H1 (cell line): ENCODE data around the gene GSTM2. TPM values are rescaled to one million over a fixed set of nuclear protein-coding genes. Genes with fewer than 3 reads are reported as not detected.

Experiments
- CTCF ChIA-PET: fragments of 300-600 bp; sonication (Branson Sonifier 250); formaldehyde crosslinking; loops from one replicate; lab custom pipeline; 2021; ENCODE audit not compliant: partially characterized antibody; lab: Charles Lee
- POLR2A ChIA-PET: fragments of 300-600 bp; sonication (Branson Sonifier 250); formaldehyde crosslinking; loops from one replicate; lab custom pipeline; 2021; ENCODE audit warnings: inconsistent platforms; ENCODE audit not compliant: partially characterized antibody; lab: Charles Lee
- DNase-seq, 2 experiments: peaks; one replicate each; pipeline versions ENCODE4 v3.0.0 to v3.0.0-alpha.2; 2010 to 2022; ENCODE audit warnings: low spot score in 2 of 2, low read depth in 1 of 2, mixed read lengths in 1 of 2
- FAIRE-seq: peaks from 2 replicates; lab custom pipeline; 2011; peaks lifted over from hg19 to GRCh38; lab: Jason Lieb, UNC
- H2AFZ ChIP-seq: 2 replicates; pipeline ENCODE4 v1.8.1; 2012; ENCODE audit warnings: low read length, inconsistent platforms
- H2AK5ac ChIP-seq: 2 replicates; pipeline ENCODE4 v1.6.1; 2013; ENCODE audit warnings: low read depth, low read length
- H2BK120ac ChIP-seq: replicated peaks from 2 replicates; pipeline ENCODE3; 2013; ENCODE audit warnings: low read depth, low read length, inconsistent platforms
- H2BK12ac ChIP-seq: 2 replicates; pipeline ENCODE4 v1.6.1; 2013; ENCODE audit warnings: low read depth, low read length
- H2BK15ac ChIP-seq: 2 replicates; pipeline ENCODE4 v1.6.1; 2013; ENCODE audit warnings: low read length
- H2BK20ac ChIP-seq: 2 replicates; pipeline ENCODE4 v1.6.1; 2013; ENCODE audit warnings: low read length
- H2BK5ac ChIP-seq: 2 replicates; pipeline ENCODE4 v1.6.1; 2013; ENCODE audit warnings: low read depth, low read length
- H3K14ac ChIP-seq: 2 replicates; pipeline ENCODE4 v1.6.1; 2013; ENCODE audit warnings: inconsistent platforms; ENCODE audit not compliant: insufficient read length
- H3K18ac ChIP-seq: 2 replicates; pipeline ENCODE4 v1.6.1; 2013; ENCODE audit warnings: low read length; ENCODE audit errors: extremely low read depth
- H3K23ac ChIP-seq: 2 replicates; pipeline ENCODE4 v1.6.1; 2013; ENCODE audit warnings: inconsistent platforms; ENCODE audit not compliant: insufficient read length
- H3K23me2 ChIP-seq: 2 replicates; pipeline ENCODE4 v1.6.1; 2013; ENCODE audit warnings: low read depth, low read length
- H3K27ac ChIP-seq: 2 replicates; pipeline ENCODE4 v1.6.1; 2011; ENCODE audit warnings: low read depth, low read length, inconsistent platforms
- H3K27me3 ChIP-seq, 4 experiments: replicated peaks in 1 of 4; 1 replicate in 1 of 4; 2 replicates in 3 of 4; pipeline versions ENCODE4 v1.6.1 to v1.8.1; 2011 to 2013; ENCODE audit warnings: low read length in 3 of 4, mild to moderate bottlenecking in 3 of 4, inconsistent platforms in 2 of 4, mixed read lengths in 2 of 4, moderate library complexity in 1 of 4; ENCODE audit not compliant: control insufficient read depth in 3 of 4, insufficient read depth in 3 of 4; ENCODE audit errors: extremely low read depth in 1 of 4
- H3K36me3 ChIP-seq, 4 experiments: 2 replicates each; pipeline versions ENCODE4 v1.6.1 to v1.8.1; 2011 to 2013; ENCODE audit warnings: mild to moderate bottlenecking in 4 of 4, low read length in 3 of 4, moderate library complexity in 2 of 4, control low read depth in 1 of 4, inconsistent platforms in 1 of 4; ENCODE audit not compliant: insufficient read depth in 4 of 4, control insufficient read depth in 2 of 4
- H3K4ac ChIP-seq: replicated peaks from 2 replicates; pipeline ENCODE3; 2013; ENCODE audit warnings: low read length, low read depth, mixed read lengths, inconsistent platforms; ENCODE audit not compliant: insufficient read length
- H3K4me1 ChIP-seq, 4 experiments: replicated peaks in 1 of 4; 1 replicate in 1 of 4; 2 replicates in 3 of 4; pipeline versions ENCODE4 v1.6.1 to v1.8.1; 2011 to 2013; ENCODE audit warnings: low read length in 3 of 4, inconsistent platforms in 2 of 4, mixed read lengths in 1 of 4; ENCODE audit not compliant: insufficient read depth in 4 of 4, control insufficient read depth in 3 of 4
- H3K4me2 ChIP-seq, 2 experiments: 2 replicates each; pipeline versions ENCODE4 v1.6.1 to v1.8.1; 2011 to 2013; ENCODE audit warnings: low read depth in 2 of 2, low read length in 2 of 2, control low read depth in 1 of 2, inconsistent platforms in 1 of 2, mild to moderate bottlenecking in 1 of 2; ENCODE audit not compliant: insufficient read depth in 1 of 2
- H3K4me3 ChIP-seq, 4 experiments: fragments of 200-600, 300-600 bp in 1 of 4; sonication (generic), shearing (Covaris generic), sonication (Bioruptor Twin) in 1 of 4; 2 replicates each; pipeline versions ENCODE4 v1.5.1 to v1.8.1; 2011 to 2016; ENCODE audit warnings: low read length in 4 of 4, low read depth in 3 of 4, control low read depth in 2 of 4, inconsistent platforms in 2 of 4, mild to moderate bottlenecking in 2 of 4, mixed read lengths in 1 of 4, moderate library complexity in 1 of 4; ENCODE audit not compliant: insufficient read depth in 2 of 4; ENCODE audit errors: extremely low read depth in 1 of 4
- H3K56ac ChIP-seq: replicated peaks from 2 replicates; pipeline ENCODE3; 2013; ENCODE audit warnings: low read depth, mild to moderate bottlenecking, mixed read lengths, low read length, inconsistent platforms; ENCODE audit not compliant: insufficient read length
- H3K79me1 ChIP-seq: 2 replicates; pipeline ENCODE4 v1.6.1; 2013; ENCODE audit warnings: low read depth, low read length, control low read depth
- H3K79me2 ChIP-seq, 2 experiments: 2 replicates each; pipeline versions ENCODE4 v1.6.1 to v1.8.1; 2012 to 2013; ENCODE audit warnings: low read length in 2 of 2, mild to moderate bottlenecking in 2 of 2, inconsistent platforms in 1 of 2; ENCODE audit not compliant: insufficient read depth in 2 of 2, control insufficient read depth in 1 of 2
- H3K9ac ChIP-seq, 4 experiments: replicated peaks in 1 of 4; 1 replicate in 1 of 4; 2 replicates in 3 of 4; pipeline versions ENCODE4 v1.6.1 to v1.8.1; 2011 to 2013; ENCODE audit warnings: low read depth in 3 of 4, low read length in 3 of 4, control low read depth in 2 of 4, mild to moderate bottlenecking in 2 of 4, moderate library complexity in 2 of 4, inconsistent platforms in 1 of 4; ENCODE audit errors: extremely low read depth in 1 of 4
- H3K9me3 ChIP-seq, 2 experiments: 2 replicates each; pipeline versions ENCODE4 v1.6.1 to v1.8.1; 2012 to 2013; ENCODE audit warnings: mild to moderate bottlenecking in 2 of 2, moderate library complexity in 2 of 2, control low read depth in 1 of 2, inconsistent platforms in 1 of 2, low read depth in 1 of 2, low read length in 1 of 2, mixed read lengths in 1 of 2; ENCODE audit not compliant: insufficient read depth in 2 of 2
- H4K20me1 ChIP-seq, 2 experiments: replicated peaks in 1 of 2; 2 replicates each; pipeline versions ENCODE3 to v1.8.1; 2011 to 2013; ENCODE audit warnings: inconsistent platforms in 2 of 2, low read length in 2 of 2, mild to moderate bottlenecking in 1 of 2; ENCODE audit not compliant: insufficient read depth in 2 of 2, control insufficient read depth in 1 of 2
- H4K5ac ChIP-seq: 2 replicates; pipeline ENCODE4 v1.6.1; 2013; ENCODE audit warnings: low read length, low read depth, mixed read lengths, inconsistent platforms; ENCODE audit not compliant: insufficient read length
- H4K8ac ChIP-seq: 2 replicates; pipeline ENCODE4 v1.8.0; 2013; ENCODE audit warnings: mild to moderate bottlenecking, moderate library complexity, low read length, inconsistent platforms; ENCODE audit not compliant: insufficient read depth; ENCODE audit errors: extremely low read depth
- H4K91ac ChIP-seq: replicated peaks from 2 replicates; pipeline ENCODE3; 2013; ENCODE audit warnings: low read length, mixed read lengths, inconsistent platforms; ENCODE audit not compliant: insufficient read length
- ATF2 ChIP-seq: IDR thresholded peaks from 2 replicates; pipeline ENCODE4 v1.6.1; 2012; ENCODE audit warnings: low read length, inconsistent platforms
- CEBPB ChIP-seq: IDR thresholded peaks from 2 replicates; pipeline ENCODE4 v1.6.1; 2012; ENCODE audit warnings: low read depth, low read length
- CHD2 ChIP-seq: IDR thresholded peaks from 2 replicates; pipeline ENCODE4 v1.6.1; 2012; ENCODE audit warnings: low read length, improper control_type of control experiment
- EGR1 ChIP-seq: IDR thresholded peaks from 2 replicates; pipeline ENCODE4 v1.6.1; 2011; ENCODE audit warnings: low read depth, low read length, borderline replicate concordance
- KDM4A ChIP-seq: IDR thresholded peaks from one replicate; pipeline ENCODE4 v1.7.1; 2012; ENCODE audit warnings: low read depth, mild to moderate bottlenecking, moderate library complexity, low read length, inconsistent platforms; ENCODE audit not compliant: severe bottlenecking
- POU5F1 ChIP-seq: IDR thresholded peaks from 2 replicates; pipeline ENCODE4 v1.6.1; 2011; ENCODE audit warnings: low read depth, mild to moderate bottlenecking, low read length, moderate library complexity
- RFX5 ChIP-seq: IDR thresholded peaks from 2 replicates; pipeline ENCODE4 v1.6.1; 2011; ENCODE audit warnings: low read depth, low read length, improper control_type of control experiment, borderline replicate concordance
- RXRA ChIP-seq: IDR thresholded peaks from 2 replicates; pipeline ENCODE4 v1.6.1; 2011; ENCODE audit warnings: low read depth, mild to moderate bottlenecking, low read length, moderate library complexity; ENCODE audit not compliant: insufficient read depth
- SP2 ChIP-seq: IDR thresholded peaks from 2 replicates; pipeline ENCODE4 v1.6.1; 2012; ENCODE audit warnings: mild to moderate bottlenecking, low read length, inconsistent platforms
- SUZ12 ChIP-seq: fragments of 200-600 bp; sonication (generic); IDR thresholded peaks from 2 replicates; pipeline ENCODE4 v1.6.1; 2012; ENCODE audit warnings: mild to moderate bottlenecking, inconsistent platforms, low read length, moderate library complexity, mixed read lengths
- TBP ChIP-seq: IDR thresholded peaks from 2 replicates; pipeline ENCODE4 v1.6.1; 2011; ENCODE audit warnings: low read depth, low read length, improper control_type of control experiment
- TCF12 ChIP-seq: IDR thresholded peaks from 2 replicates; pipeline ENCODE4 v1.6.1; 2011; ENCODE audit warnings: low read depth, mild to moderate bottlenecking, low read length
- TEAD4 ChIP-seq: IDR thresholded peaks from 2 replicates; pipeline ENCODE4 v1.6.1; 2012; ENCODE audit warnings: low read depth, low read length, inconsistent platforms, mixed read lengths
- YY1 ChIP-seq: IDR thresholded peaks from 2 replicates; pipeline ENCODE4 v1.6.1; 2011; ENCODE audit warnings: low read depth, mild to moderate bottlenecking, low read length
- WGBS, 2 experiments: shearing (Covaris generic) in 1 of 2; methylation state at CpG; one replicate each; pipeline versions ENCODE4 v1.1.6 to v1.1.7; 2013 to 2015; ENCODE audit warnings: low lambda C conversion rate in 2 of 2, mixed read lengths in 2 of 2, inconsistent platforms in 1 of 2, low coverage in 1 of 2, missing lambda C conversion rate in 1 of 2; ENCODE audit not compliant: insufficient replicate concordance in 2 of 2, insufficient coverage in 1 of 2, insufficient read length in 1 of 2; ENCODE audit errors: extremely low coverage in 1 of 2, missing lambda C conversion rate in 1 of 2; 5-methylcytosine and 5-hydroxymethylcytosine counted together
- polyA plus RNA-seq, 7 experiments: library from polyadenylated mRNA; depleted of rRNA in 3 of 7; stranded (reverse) in 5 of 7; unstranded in 2 of 7; fragments of >200 nt in 5 of 7; fragments of 200-250 nt in 2 of 7; gene quantifications; 1 replicate in 5 of 7; 2 replicates in 1 of 7; 4 replicates in 1 of 7; pipeline versions ENCODE4 v1.2.1 to v1.2.3, GENCODE V29; 2011 to 2013; ENCODE audit warnings: missing spikeins in 2 of 7, mixed read lengths in 2 of 7
- total RNA-seq: library from RNA; stranded (reverse); fragmentation: NEBNext Ultra II Directional; extraction: Animal tissue kit (Norgen Biotek cat#: 25700); gene quantifications from 2 replicates; pipeline ENCODE4 v1.2.1, GENCODE V29; 2021

Gene GSTM2
- total and polyA plus RNA-seq, 2 of the 8 experiments (the other 6 are each of a cell fraction or from before 2014, with no cell fraction given) = 9.6 to 23.1 TPM

GRCh38 chr1:109641861-109642260 is 26.0 kb upstream of the GSTM2 start:
- FAIRE-seq = no peak
- no peak overlapping the region for H2AFZ ChIP-seq
- H3K23ac ChIP-seq = no peak overlapping the region
- H3K4me2 ChIP-seq = no peak overlapping the region
- H2BK120ac ChIP-seq = no peak overlapping the region
- no peaks in the 10 kb centered on the region for H3K79me2 ChIP-seq
- H2BK20ac ChIP-seq = no peak overlapping the region
- H3K9ac ChIP-seq = no peak overlapping the region
- WGBS, 2 experiments = 71% methylated on average over 2 of the region's 2 CpGs; no CpG with 5 or more reads in 1 of the 2 experiments
- no peak overlapping the region for H2BK12ac ChIP-seq
- no peak overlapping the region for H2BK15ac ChIP-seq
- H4K5ac ChIP-seq = no peak overlapping the region
- no peaks in the 10 kb centered on the region; a peak in 1 of 7 replicates for H3K4me1 ChIP-seq
- H4K91ac ChIP-seq = no peak overlapping the region
- H3K4me3 ChIP-seq = no peak overlapping the region
- no peaks in the 10 kb centered on the region for H3K9me3 ChIP-seq
- POLR2A ChIA-PET = no interaction called here
- H3K79me1 ChIP-seq = no peaks in the 10 kb centered on the region
- no peak overlapping the region for H3K27ac ChIP-seq
- H2AK5ac ChIP-seq = no peak overlapping the region
- no peaks in the 10 kb centered on the region for H4K20me1 ChIP-seq
- no peak overlapping the region for H3K56ac ChIP-seq
- CTCF ChIA-PET = interaction anchor here (1.0 to 10.7 kb wide), 27 partner anchors 11 to 342 kb away, joined by 3 to 293 read pairs (median 14); partner anchors contain the start of genes AHCYL1, EPS8L3, GSTM1 and GSTM2
- H3K18ac ChIP-seq = no peak overlapping the region
- no peak for DNase-seq
- no peaks in the 10 kb centered on the region for H3K23me2 ChIP-seq
- no peaks in the 10 kb centered on the region; a peak in 2 of 7 replicates for H3K27me3 ChIP-seq
- no peak overlapping the region for H3K4ac ChIP-seq
- H2BK5ac ChIP-seq = no peak overlapping the region
- H3K14ac ChIP-seq = no peak overlapping the region
- H4K8ac ChIP-seq = no peak overlapping the region
- no peaks in the 10 kb centered on the region for H3K36me3 ChIP-seq
- TF ChIP-seq TCF12 = no peak
- TF ChIP-seq TEAD4 = no peak
- TF ChIP-seq POU5F1 = no peak
- no peak for TF ChIP-seq TBP
- no peak for TF ChIP-seq CHD2
- no peak for TF ChIP-seq SP2
- no peak for TF ChIP-seq RXRA
- no peak for TF ChIP-seq ATF2
- no peak for TF ChIP-seq SUZ12
- TF ChIP-seq EGR1 = no peak
- TF ChIP-seq RFX5 = no peak
- no peak for TF ChIP-seq KDM4A
- TF ChIP-seq CEBPB = no peak
- no peak for TF ChIP-seq YY1
